ENCODE results near the gene BCL2L14. TPM values are rescaled to one million over a fixed set of nuclear protein-coding genes. Genes with fewer than 3 reads are reported as not detected.
"Not testable (repeated sequence)": the region's sequence is repeated elsewhere in the genome, so short reads cannot be mapped to it uniquely, and the experiment has no call there.

The BCL2L14 gene
- total RNA-seq, 1 experiment from 2014 or later, result 0.90 TPM

GRCh38 chr12:12138203-12139154, 67.7 kb downstream of the BCL2L14 start (continued):
- TF ChIP-seq ATF6 (CRISPR knock-in tag; IDR thresholded peaks at IDR 0.05), result no peak

- ATAC-seq (no peak), DNase-seq (ENCODE audit: low spot score) (no peak)
- peak overlapping the region; percentile 12; the same call in 1 of the 2 replicates for H3K27ac Mint-ChIP-seq
- POLR2A ChIA-PET, result no interaction called here
- H3K9me3 Mint-ChIP-seq, result no peaks in the 10 kb centered on the region
- TF ChIP-seq PRRX2 (CRISPR knock-in tag; IDR thresholded peaks at IDR 0.05) (no peak), PREB (CRISPR knock-in tag; IDR thresholded peaks at IDR 0.05; ENCODE audit: borderline replicate concordance) (no peak), CDX4 (CRISPR knock-in tag; IDR thresholded peaks at IDR 0.05; ENCODE audit: borderline replicate concordance) (no peak), ZNF317 (CRISPR knock-in tag; IDR thresholded peaks at IDR 0.05; ENCODE audit: borderline replicate concordance, low read depth) (no peak)
- peaks cover 22% of the 10 kb centered on the region for H3K36me3 Mint-ChIP-seq
- H3K4me3 Mint-ChIP-seq, result no peak overlapping the region
- CTCF ChIA-PET, result interaction anchor here (0.6 to 0.7 kb wide), 2 partner anchors 23 to 143 kb away, joined by 3 to 4 read pairs; no protein-coding TSS in a partner anchor
- no peaks in the 10 kb centered on the region for H3K27me3 Mint-ChIP-seq (ENCODE audit: low read depth)
- peaks cover 5% of the 10 kb centered on the region for H3K4me1 Mint-ChIP-seq
Observed at GRCh38 chr12:12141000-12141399, 70.3 kb downstream of the BCL2L14 start.

- H3K36me3 Mint-ChIP-seq, result peaks cover 33% of the 10 kb centered on the region
- H3K27me3 Mint-ChIP-seq (ENCODE audit: low read depth); CTCF ChIA-PET; H3K4me3 Mint-ChIP-seq; H3K4me1 Mint-ChIP-seq; ATAC-seq; H3K27ac Mint-ChIP-seq; H3K9me3 Mint-ChIP-seq; POLR2A ChIA-PET; DNase-seq (ENCODE audit: low spot score): not testable (repeated sequence)
Observed at GRCh38 chr12:12144531-12144930, 73.8 kb downstream of the BCL2L14 start.

GRCh38 chr12:12147111-12147510, 76.4 kb downstream of the BCL2L14 start:
- no peaks in the 10 kb centered on the region for H3K4me1 Mint-ChIP-seq
- H3K27me3 Mint-ChIP-seq (ENCODE audit: low read depth), result no peaks in the 10 kb centered on the region
- ChIA-PET CTCF (no interaction called here), POLR2A (no interaction called here)
- ATAC-seq (no peak), DNase-seq (ENCODE audit: low spot score) (no peak)
- no peak overlapping the region for H3K4me3 Mint-ChIP-seq
- no peak for TF ChIP-seq JUN (CRISPR knock-in tag; IDR thresholded peaks at IDR 0.05)
- TF ChIP-seq MXD4 (CRISPR knock-in tag; IDR thresholded peaks at IDR 0.05; ENCODE audit: borderline replicate concordance), result no peak
- no peak for TF ChIP-seq CBFB (CRISPR knock-in tag; IDR thresholded peaks at IDR 0.05; ENCODE audit: low read depth)
- TF ChIP-seq TEAD1 (CRISPR knock-in tag; IDR thresholded peaks at IDR 0.05), result no peak
- no peak for TF ChIP-seq ZNF219 (CRISPR knock-in tag; IDR thresholded peaks at IDR 0.05; ENCODE audit: borderline replicate concordance)
- TF ChIP-seq RELA (CRISPR knock-in tag; IDR thresholded peaks at IDR 0.05; ENCODE audit: borderline replicate concordance), result no peak
- TF ChIP-seq ZSCAN18 (CRISPR knock-in tag; IDR thresholded peaks at IDR 0.05), result no peak
- TF ChIP-seq GRHL2 (CRISPR knock-in tag; IDR thresholded peaks at IDR 0.05; ENCODE audit: insufficient replicate concordance, severe bottlenecking), result no peak
- TF ChIP-seq RORB (CRISPR knock-in tag; IDR thresholded peaks at IDR 0.05), result no peak
- TF ChIP-seq GABPB1 (CRISPR knock-in tag; IDR thresholded peaks at IDR 0.05), result no peak
- no peak for TF ChIP-seq NFYB (CRISPR knock-in tag; conservative IDR thresholded peaks at IDR 0.05; ENCODE audit: low read depth)
- TF ChIP-seq MAX (CRISPR knock-in tag; IDR thresholded peaks at IDR 0.05), result no peak
- TF ChIP-seq ZNF138 (CRISPR knock-in tag; conservative IDR thresholded peaks at IDR 0.05), result no peak
- peaks cover 43% of the 10 kb centered on the region for H3K36me3 Mint-ChIP-seq
- H3K27ac Mint-ChIP-seq, result no peak overlapping the region; the same call in 1 of the 2 replicates
- no peaks in the 10 kb centered on the region for H3K9me3 Mint-ChIP-seq

Measured in WTC11 (cell line).